OCI-LY1 (cell line): ENCODE data around the gene ZFYVE28.

Experiments
- H2AFZ ChIP-seq: fragments of 200-600 bp; sonication (generic), shearing (Covaris generic); 2 replicates; pipeline ENCODE4 v1.6.0; 2014; ENCODE audit warnings: antibody characterized with exemption, mild to moderate bottlenecking, low read length
- H3F3A ChIP-seq: fragments of 200-600 bp; sonication (generic), shearing (Covaris generic); 2 replicates; pipeline ENCODE4 v1.6.0; 2014; ENCODE audit warnings: mild to moderate bottlenecking, antibody characterized with exemption, low read length, moderate library complexity; ENCODE audit not compliant: insufficient read depth
- H3K27ac ChIP-seq: fragments of 200-600 bp; sonication (generic); 2 replicates; pipeline ENCODE4 v1.5.1; 2014; ENCODE audit warnings: low read length, mixed run types, mild to moderate bottlenecking, low read depth; ENCODE audit not compliant: poor library complexity, severe bottlenecking
- H3K27me3 ChIP-seq: fragments of 200-600 bp; sonication (generic); 2 replicates; pipeline ENCODE4 v1.6.0; 2014; ENCODE audit warnings: antibody characterized with exemption, mild to moderate bottlenecking, low read length, moderate library complexity; ENCODE audit not compliant: insufficient read depth
- H3K36me3 ChIP-seq: fragments of 200-600 bp; sonication (generic); 2 replicates; pipeline ENCODE4 v1.6.1; 2014; ENCODE audit warnings: mild to moderate bottlenecking, antibody characterized with exemption, low read length, moderate library complexity, mixed read lengths; ENCODE audit not compliant: insufficient read depth
- H3K4me1 ChIP-seq: fragments of 200-600 bp; sonication (generic); 2 replicates; pipeline ENCODE4 v1.5.1; 2014; ENCODE audit warnings: mild to moderate bottlenecking, low read length, moderate library complexity; ENCODE audit not compliant: insufficient read depth, severe bottlenecking
- H3K4me2 ChIP-seq: fragments of 200-600 bp; sonication (generic), shearing (Covaris generic); 2 replicates; pipeline ENCODE4 v1.6.1; 2014; ENCODE audit warnings: low read length
- H3K4me3 ChIP-seq: fragments of 200-600 bp; sonication (generic); 2 replicates; pipeline ENCODE4 v1.5.1; 2014; ENCODE audit warnings: low read length, low read depth, mild to moderate bottlenecking, mixed read lengths; ENCODE audit not compliant: poor library complexity, severe bottlenecking
- H3K79me2 ChIP-seq: fragments of 200-600 bp; shearing (Covaris generic); 2 replicates; pipeline ENCODE4 v1.6.1; 2016; ENCODE audit warnings: mixed run types, low read length, mixed read lengths; ENCODE audit not compliant: insufficient read depth
- H3K9ac ChIP-seq: fragments of 200-600 bp; sonication (generic), shearing (Covaris generic); 2 replicates; pipeline ENCODE4 v1.6.1; 2014; ENCODE audit warnings: mild to moderate bottlenecking, low read length, mixed read lengths
- H3K9me2 ChIP-seq: fragments of 200-600 bp; sonication (generic), shearing (Covaris generic); 2 replicates; pipeline ENCODE4 v1.6.1; 2014; ENCODE audit warnings: low read depth, mild to moderate bottlenecking, low read length, mixed read lengths
- H3K9me3 ChIP-seq: fragments of 200-600 bp; shearing (Covaris generic); 2 replicates; pipeline ENCODE4 v1.6.1; 2014; ENCODE audit warnings: low read length, mixed read lengths
- H4K20me1 ChIP-seq: fragments of 200-600 bp; sonication (generic), shearing (Covaris generic); 2 replicates; pipeline ENCODE4 v1.6.0; 2016; ENCODE audit warnings: mild to moderate bottlenecking, low read length; ENCODE audit not compliant: insufficient read depth
- EZH2 ChIP-seq: fragments of 200-600 bp; sonication (generic), shearing (Covaris generic); IDR thresholded peaks from 2 replicates; pipeline ENCODE4 v1.8.0; 2017; ENCODE audit warnings: borderline replicate concordance, mixed run types, mild to moderate bottlenecking, antibody characterized with exemption, low read length, moderate library complexity, mixed read lengths
- TF ChIP-seq, protein P1 (sequence below): fragments of 200-600 bp; sonication (generic), shearing (Covaris generic); IDR thresholded peaks from 2 replicates; pipeline ENCODE4 v1.5.1; 2017; ENCODE audit warnings: mild to moderate bottlenecking, antibody characterized with exemption, low read length, moderate library complexity, mixed read lengths

ZFYVE28 gene

GRCh38 chr4:2350982-2351381, 67.5 kb downstream of the ZFYVE28 start:
- Histone ChIP-seq H3K9me3 (no peaks in the 10 kb centered on the region), H3K27me3 (no peaks in the 10 kb centered on the region), H2AFZ (no peak overlapping the region), H4K20me1 (no peaks in the 10 kb centered on the region), H3K36me3 (no peaks in the 10 kb centered on the region), H3K27ac (no peak overlapping the region), H3F3A (no peaks in the 10 kb centered on the region), H3K9me2 (no peaks in the 10 kb centered on the region), H3K4me2 (no peak overlapping the region), H3K79me2 (no peaks in the 10 kb centered on the region), H3K9ac (no peak overlapping the region), H3K4me3 (no peak overlapping the region), H3K4me1 (no peaks in the 10 kb centered on the region)
- TF ChIP-seq, protein P1, sequence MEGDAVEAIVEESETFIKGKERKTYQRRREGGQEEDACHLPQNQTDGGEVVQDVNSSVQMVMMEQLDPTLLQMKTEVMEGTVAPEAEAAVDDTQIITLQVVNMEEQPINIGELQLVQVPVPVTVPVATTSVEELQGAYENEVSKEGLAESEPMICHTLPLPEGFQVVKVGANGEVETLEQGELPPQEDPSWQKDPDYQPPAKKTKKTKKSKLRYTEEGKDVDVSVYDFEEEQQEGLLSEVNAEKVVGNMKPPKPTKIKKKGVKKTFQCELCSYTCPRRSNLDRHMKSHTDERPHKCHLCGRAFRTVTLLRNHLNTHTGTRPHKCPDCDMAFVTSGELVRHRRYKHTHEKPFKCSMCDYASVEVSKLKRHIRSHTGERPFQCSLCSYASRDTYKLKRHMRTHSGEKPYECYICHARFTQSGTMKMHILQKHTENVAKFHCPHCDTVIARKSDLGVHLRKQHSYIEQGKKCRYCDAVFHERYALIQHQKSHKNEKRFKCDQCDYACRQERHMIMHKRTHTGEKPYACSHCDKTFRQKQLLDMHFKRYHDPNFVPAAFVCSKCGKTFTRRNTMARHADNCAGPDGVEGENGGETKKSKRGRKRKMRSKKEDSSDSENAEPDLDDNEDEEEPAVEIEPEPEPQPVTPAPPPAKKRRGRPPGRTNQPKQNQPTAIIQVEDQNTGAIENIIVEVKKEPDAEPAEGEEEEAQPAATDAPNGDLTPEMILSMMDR = no peak
- TF ChIP-seq EZH2 = no peak

DNA sequence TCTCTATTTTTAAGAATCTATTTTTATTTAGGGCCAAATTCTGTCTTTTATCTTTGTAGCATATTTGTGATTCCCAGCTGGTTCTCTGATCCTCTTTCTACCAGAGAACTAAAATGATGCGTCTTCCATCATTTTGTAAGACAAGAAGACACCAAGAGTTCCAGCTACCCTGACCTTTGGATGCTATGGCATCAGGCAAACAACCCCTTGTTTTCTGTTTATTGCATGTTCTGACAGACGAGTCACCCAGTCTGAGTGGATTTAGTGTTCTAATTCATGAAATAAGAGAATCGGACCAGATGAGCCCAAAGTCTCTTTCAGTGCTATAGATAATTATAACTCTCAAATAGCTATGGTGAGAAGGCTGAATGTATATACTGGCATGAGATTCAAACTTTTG, 69.7 kb downstream of the ZFYVE28 start:
- Histone ChIP-seq H3K4me1 (no peaks in the 10 kb centered on the region), H3F3A (no peaks in the 10 kb centered on the region), H3K4me2 (no peak overlapping the region), H3K27me3 (no peaks in the 10 kb centered on the region), H3K79me2 (no peaks in the 10 kb centered on the region), H3K9ac (no peak overlapping the region), H3K9me3 (no peaks in the 10 kb centered on the region), H3K36me3 (no peaks in the 10 kb centered on the region), H4K20me1 (no peaks in the 10 kb centered on the region), H2AFZ (no peak overlapping the region), H3K9me2 (no peaks in the 10 kb centered on the region), H3K27ac (no peak overlapping the region), H3K4me3 (no peak overlapping the region)
- TF ChIP-seq, protein P1 = no peak
- no peak for TF ChIP-seq EZH2

- H3K9me2 ChIP-seq = no peaks in the 10 kb centered on the region
- H4K20me1 ChIP-seq = no peaks in the 10 kb centered on the region
- H3K4me1 ChIP-seq = no peaks in the 10 kb centered on the region
- H3K4me3 ChIP-seq = no peak overlapping the region
- H3K9ac ChIP-seq = no peak overlapping the region
- no peaks in the 10 kb centered on the region for H3K79me2 ChIP-seq
- H3K27me3 ChIP-seq = no peaks in the 10 kb centered on the region
- TF ChIP-seq, protein P1 = no peak
- TF ChIP-seq EZH2 = no peak
- no peak overlapping the region for H2AFZ ChIP-seq
- H3K36me3 ChIP-seq = no peaks in the 10 kb centered on the region
- H3K4me2 ChIP-seq = no peak overlapping the region
- no peak overlapping the region for H3K27ac ChIP-seq
- H3K9me3 ChIP-seq = no peaks in the 10 kb centered on the region
- no peaks in the 10 kb centered on the region for H3F3A ChIP-seq
Observed at GRCh38 chr4:2347190-2347589, 71.3 kb downstream of the ZFYVE28 start.
